Stimulated activated CD4-positive, alpha-beta T cell treated with anti-CD3 and anti-CD28 coated beads, Interleukin-2, amount 100 ng/mL, for 48 hours (primary cell): ENCODE measurements around the gene FIBIN.
"Not testable (repeated sequence)": the region's sequence is repeated elsewhere in the genome, so short reads cannot be mapped to it uniquely, and the experiment has no call there.

Source experiments
- DNase-seq, 2 donors: peaks; one replicate each; pipeline ENCODE4 v3.0.0-alpha.2; 2020

Gene FIBIN

GRCh38 chr11:26983645-26984044, 10.3 kb upstream of the FIBIN start:
- DNase-seq: no peak

DNA sequence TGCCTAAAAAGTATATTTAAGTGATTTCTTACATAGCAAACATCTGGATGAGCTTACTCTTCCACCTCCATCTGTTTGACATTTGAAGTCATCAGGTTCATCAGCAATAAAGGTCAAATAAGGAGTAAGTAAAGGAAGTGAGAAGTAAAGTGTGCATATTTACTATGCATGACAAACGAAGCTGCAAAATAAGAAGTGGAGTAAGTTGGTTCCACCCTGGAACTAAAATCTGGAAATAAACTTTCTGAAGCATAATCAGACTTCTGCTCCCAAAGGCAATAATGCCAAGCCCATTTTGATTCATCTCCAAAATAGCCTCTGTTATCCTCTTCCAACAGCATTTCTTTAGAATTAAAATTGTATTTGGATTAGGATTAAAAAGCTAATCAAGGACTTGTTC, 8.4 kb upstream of the FIBIN start:
- no peak for DNase-seq

GRCh38 chr11:26985943-26986342, 8.0 kb upstream of the FIBIN start:
- DNase-seq: no peak

GRCh38 chr11:26987272-26987671, 6.6 kb upstream of the FIBIN start:
- DNase-seq: no peak

DNA sequence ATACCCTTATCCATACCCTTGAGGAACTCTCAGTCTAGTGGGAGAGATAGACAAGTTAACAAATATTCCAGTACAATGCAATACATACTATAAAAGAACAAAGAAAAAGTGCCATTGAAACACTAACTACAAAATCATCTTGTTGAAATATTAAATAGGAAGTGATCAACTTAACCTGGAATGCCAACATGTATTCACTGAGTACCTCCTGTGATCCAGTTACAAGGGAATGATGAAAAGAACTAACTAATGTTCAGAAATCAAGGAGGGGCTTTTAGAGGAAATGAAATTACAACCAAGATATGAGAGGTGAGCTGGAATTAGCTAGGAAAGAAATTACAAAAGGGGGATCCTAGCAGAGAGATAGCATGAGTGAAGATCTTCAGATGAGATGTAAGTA, 6.2 kb upstream of the FIBIN start:
- DNase-seq: no peak

GRCh38 chr11:26992031-26992541, 1.8 kb upstream of the FIBIN start:
- DNase-seq: no peak

DNA sequence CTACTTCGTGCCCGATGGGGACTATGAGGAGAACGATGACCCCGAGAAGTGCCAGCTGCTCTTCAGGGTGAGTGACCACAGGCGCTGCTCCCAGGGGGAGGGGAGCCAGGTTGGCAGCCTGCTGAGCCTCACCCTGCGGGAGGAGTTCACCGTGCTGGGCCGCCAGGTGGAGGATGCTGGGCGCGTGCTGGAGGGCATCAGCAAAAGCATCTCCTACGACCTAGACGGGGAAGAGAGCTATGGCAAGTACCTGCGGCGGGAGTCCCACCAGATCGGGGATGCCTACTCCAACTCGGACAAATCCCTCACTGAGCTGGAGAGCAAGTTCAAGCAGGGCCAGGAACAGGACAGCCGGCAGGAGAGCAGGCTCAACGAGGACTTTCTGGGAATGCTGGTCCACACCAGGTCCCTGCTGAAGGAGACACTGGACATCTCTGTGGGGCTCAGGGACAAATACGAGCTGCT, 751 bp downstream of the FIBIN start:
- no peak for DNase-seq

GRCh38 chr11:26995701-26996460, 2.0 kb downstream of the FIBIN start:
- DNase-seq: no peak

GRCh38 chr11:26997378-26997777, 3.5 kb downstream of the FIBIN start:
- no peak for DNase-seq

DNA sequence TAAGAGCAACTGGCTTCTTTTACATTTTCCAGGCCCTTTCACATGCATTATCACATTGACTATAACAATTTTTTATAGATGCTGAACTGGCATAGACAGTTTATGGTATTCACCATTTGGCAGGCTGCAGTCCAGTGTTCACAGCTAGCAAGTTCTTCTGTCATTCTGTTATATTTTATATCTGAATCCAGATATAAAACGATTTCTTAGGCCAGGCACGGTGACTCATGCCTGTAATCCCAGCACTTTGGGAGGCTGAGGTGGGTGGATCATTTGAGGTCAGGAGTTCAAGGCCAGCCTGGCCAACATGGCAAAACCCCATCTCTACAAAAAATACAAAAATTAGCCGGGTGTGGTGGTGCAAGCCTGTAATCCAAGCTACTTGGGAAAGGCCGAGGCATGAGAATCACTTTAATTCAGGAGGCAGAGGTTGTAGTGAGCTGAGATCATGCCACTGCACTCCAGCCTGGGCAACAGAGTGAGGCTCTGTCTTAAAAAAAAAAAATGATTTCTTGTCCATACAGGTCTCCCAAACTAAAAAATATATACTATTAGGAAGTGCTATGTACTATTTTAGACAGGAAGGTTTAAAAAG, 7.3 kb downstream of the FIBIN start:
- DNase-seq: not testable (repeated sequence)

DNA sequence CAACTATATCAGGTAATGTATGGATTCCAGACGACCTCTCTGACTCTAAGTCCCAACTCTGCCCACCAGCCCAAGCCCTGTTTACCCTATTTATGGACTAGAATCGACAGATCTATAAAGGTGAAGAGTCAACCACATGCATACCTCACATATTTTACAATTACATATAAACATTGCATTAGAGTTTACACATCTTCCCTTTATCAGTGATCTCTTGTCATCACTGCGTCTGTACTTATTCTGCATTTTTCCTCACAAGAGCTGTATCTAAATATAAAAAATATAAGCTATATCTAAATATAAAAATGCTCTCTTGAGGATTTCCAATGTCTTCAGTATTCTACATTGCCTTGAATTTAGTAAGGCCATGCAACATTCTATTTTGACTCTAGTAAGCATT, 8.5 kb downstream of the FIBIN start:
- no peak for DNase-seq

DNA sequence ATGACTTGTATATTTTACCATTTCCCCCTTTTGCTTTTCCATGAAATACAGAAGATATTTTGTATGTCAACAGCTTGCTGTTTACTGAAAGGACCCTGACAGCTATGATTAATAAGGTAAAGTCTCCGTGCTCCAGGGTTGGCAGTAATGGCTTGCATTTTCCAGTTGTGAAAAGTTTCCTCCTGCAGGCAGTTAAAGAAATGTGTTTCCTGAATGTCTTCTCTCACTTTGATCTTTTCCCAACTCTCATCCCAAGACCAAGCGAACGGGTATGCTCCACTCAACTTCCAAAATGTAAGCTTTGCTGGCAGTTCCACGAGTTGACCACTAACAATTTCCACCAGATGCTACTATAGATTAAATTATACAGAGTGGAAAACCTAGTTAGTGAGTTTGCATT, 8.9 kb downstream of the FIBIN start:
- DNase-seq: no peak

GRCh38 chr11:27004103-27004502, 10.2 kb downstream of the FIBIN start:
- no peak for DNase-seq

DNA sequence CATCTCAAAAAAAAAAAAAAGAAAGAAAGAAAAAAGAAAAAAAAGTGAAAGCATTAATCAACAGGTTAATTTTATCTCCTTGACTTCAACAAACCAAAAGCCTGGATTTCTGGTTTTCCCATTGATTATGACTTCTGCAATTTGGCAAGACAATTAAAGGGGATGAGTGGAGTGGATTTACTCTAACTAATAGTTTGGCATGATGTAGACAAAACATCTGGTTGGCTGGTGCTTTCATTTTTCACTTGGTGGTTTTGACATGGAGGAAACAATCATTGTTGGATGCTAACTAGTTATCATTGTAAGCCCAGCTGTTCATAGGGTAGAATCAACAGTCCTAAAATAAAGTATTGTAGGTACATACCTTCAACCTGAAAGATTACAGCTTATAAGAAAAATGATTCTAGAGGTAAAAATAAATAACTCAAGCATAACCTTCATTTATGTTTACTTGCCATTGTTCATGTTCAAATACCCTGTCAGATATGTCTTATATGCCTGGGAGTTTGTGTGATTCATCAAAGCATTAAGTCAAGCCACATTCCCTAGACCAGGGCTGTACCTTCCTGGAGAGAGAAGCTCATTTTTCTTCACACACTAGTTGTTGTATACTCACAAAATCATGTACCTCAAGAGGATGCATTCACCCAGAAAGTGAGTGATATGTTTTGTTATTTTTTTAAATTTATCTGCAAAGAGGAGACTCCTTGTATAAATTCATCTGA, 15.1 kb downstream of the FIBIN start:
- DNase-seq: no peak

GRCh38 chr11:27011560-27012233, 17.8 kb downstream of the FIBIN start:
- DNase-seq: no peak

DNA sequence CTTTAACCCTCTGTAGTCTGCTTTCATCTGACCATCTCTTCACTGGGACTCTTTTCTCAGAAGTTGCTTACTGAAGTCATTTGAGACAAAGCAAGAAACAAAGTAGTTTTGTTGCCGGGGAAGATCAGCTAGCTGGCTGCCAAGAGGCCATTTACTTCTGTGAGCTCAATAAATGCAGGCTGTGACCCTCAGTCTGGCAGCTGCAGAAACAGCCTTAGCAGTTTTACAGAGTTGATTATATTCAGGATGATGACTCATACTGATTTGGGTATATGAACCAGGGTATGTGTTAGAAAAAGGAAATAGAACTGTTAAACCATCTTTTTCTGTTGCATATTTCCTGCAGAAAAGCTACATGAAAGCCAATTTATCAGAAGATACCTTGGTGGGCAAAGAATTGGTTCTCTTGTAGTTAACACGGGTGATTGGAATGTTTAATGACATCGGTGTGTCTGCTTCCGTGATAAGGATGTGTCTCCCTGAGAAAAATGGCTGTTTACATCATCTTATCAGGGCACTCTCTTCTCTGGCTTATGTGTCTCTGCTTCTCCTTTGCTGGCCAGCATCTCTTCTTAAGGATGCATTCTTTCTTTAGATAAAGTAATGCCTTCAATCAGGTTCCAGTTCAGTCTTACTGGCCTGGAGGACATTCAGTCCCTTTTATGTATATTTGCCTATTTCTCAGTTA, 18.5 kb downstream of the FIBIN start:
- DNase-seq: no peak

GRCh38 chr11:27013781-27014361, 20.0 kb downstream of the FIBIN start:
- DNase-seq: no peak

DNA sequence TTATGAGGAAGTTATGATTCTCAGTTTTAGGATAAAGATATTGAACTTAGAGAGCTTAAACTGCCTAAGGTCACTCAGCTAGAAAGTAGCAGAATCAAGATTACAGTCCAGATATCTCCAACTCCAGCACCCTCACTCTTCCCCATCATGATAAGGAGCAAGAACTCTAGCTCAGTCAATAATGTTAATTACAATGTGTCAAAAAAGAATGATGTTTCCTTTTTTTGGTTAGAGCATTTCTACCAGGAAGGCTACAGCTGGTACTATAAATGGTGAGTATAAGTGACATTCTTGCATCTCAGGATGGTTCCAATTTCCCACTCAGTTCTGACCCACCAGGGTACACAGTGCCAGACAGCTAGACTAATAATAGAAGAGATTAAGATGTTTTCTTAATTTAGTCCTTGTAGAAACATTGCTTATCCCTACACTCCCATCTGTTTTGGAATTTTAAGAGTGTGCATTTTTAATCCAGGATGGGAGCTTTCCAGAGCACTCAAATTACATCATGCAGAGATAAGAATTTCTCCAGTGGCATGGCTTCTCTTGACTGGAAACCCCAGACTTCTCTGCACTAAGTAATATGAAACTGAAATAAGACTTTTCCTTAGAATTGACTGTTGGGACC, 25.1 kb downstream of the FIBIN start:
- no peak for DNase-seq

GRCh38 chr11:27020751-27021150, 26.8 kb downstream of the FIBIN start:
- DNase-seq: no peak

DNA sequence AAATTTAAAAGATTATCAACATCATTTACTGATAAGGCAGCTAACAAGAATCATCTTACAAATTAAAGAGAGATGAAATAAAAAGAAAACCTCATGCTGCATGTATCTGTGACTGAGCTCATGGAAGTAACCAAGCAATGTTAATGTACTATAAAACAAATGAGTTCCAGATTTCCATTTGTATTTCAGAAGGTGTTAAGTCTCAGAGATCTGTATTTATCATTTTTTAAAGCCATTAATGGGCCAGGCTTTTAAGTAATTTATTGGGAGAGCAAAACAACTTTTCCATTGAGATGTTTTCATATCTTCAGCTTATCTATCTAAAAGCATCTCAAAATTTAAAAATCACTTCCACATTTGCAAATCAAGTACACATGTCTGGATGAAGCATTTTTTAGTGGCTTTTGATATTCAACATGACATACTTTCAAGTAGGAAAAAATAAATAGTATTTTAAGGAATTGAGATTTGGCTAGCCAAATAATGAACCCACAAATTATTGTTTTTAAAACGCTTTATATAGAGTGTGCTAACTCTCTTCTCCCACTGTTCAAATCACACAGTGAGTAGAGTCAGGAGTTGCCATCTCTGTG, 28.8 kb downstream of the FIBIN start:
- no peak for DNase-seq

- DNase-seq: no peak
Measured at GRCh38 chr11:27024865-27025264, 31.0 kb downstream of the FIBIN start.
